Dedifferentiated amniotic fluid mesenchymal stem cell (primary cell): ENCODE results near the gene SYTL3.
A peak's percentile ranks its signal among the peaks of the same experiment; 100 is the strongest.
"Not testable (repeated sequence)": the region's sequence is repeated elsewhere in the genome, so short reads cannot be mapped to it uniquely, and the experiment has no call there.

Experiments used
- DNase-seq: peaks from one replicate; pipeline ENCODE4 v3.0.0-alpha.2; 2016; ENCODE audit errors: extremely low spot score

The SYTL3 gene

GRCh38 chr6:158649289-158650143 is at the start of gene SYTL3:
SYTL3 (plus strand) TSS chr6:158650054; CDS start chr6:158663269, 13,215 bp downstream.
- no peak for DNase-seq

GRCh38 chr6:158603261-158604047 is 46.4 kb upstream of the SYTL3 start:
- no peak for DNase-seq

DNA sequence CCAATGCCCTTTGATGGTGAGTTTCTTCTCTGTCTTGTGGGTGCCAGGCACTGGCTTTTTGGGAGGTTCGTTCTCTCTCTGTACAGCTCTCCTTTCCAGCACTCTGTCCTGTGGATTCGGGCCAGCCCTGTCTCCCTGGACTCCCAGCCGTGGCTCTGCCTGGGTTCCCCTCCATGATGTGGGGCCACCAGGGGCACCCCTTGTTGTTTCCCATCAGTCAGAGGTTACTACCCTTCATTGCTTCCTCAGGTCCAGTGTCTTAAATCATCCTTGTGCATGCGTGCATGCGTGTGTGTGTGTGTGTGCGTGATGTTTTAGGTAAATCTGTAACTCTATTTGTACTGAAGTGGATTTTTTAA is 45.8 kb upstream of the SYTL3 start:
- DNase-seq, result no peak

- DNase-seq, result peak; percentile 68
Observed at GRCh38 chr6:158605266-158605878, 44.5 kb upstream of the SYTL3 start.

- not testable (repeated sequence) for DNase-seq
Observed at GRCh38 chr6:158606011-158606410, 43.8 kb upstream of the SYTL3 start.

- no peak for DNase-seq
Observed at GRCh38 chr6:158606935-158607334, 42.9 kb upstream of the SYTL3 start.

DNA sequence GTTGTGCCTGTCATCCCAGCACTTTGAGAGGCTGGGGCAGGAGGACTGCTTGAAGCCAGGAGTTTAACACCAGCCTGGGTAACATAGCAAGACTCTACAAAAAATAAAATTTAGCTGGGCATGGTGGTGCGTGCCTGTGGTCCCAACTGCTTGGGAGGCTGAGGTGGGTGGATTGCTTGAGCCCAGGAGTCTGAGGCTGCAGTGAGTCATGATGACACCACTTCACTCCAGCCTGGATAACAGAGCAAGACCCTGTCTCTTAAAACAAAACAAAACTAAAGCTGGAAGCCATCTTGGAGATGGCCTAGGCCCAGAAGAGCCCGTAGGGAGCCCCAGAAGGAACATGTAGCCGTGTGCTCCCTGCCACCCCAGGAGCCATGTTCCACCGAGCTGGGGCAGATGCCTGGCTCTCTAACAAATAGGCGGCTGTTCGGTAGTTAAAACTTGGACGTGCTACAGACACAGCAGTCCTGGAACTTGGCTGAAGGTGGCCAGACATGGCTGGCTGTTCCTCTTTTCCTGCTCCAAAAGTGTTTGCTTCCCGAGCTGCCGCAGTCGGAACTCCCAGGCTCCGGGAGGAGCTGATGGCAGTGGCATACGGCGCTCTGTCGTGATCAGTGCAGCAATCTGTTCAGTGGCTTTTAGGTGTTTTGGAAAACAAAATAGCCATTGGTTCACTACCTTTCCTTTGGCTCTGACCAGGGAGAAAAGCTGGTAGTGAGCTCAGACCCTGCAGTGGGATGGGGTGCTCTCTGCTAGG is 42.3 kb upstream of the SYTL3 start:
- no peak for DNase-seq

- no peak for DNase-seq
Observed at GRCh38 chr6:158608221-158608620, 41.6 kb upstream of the SYTL3 start.

DNA sequence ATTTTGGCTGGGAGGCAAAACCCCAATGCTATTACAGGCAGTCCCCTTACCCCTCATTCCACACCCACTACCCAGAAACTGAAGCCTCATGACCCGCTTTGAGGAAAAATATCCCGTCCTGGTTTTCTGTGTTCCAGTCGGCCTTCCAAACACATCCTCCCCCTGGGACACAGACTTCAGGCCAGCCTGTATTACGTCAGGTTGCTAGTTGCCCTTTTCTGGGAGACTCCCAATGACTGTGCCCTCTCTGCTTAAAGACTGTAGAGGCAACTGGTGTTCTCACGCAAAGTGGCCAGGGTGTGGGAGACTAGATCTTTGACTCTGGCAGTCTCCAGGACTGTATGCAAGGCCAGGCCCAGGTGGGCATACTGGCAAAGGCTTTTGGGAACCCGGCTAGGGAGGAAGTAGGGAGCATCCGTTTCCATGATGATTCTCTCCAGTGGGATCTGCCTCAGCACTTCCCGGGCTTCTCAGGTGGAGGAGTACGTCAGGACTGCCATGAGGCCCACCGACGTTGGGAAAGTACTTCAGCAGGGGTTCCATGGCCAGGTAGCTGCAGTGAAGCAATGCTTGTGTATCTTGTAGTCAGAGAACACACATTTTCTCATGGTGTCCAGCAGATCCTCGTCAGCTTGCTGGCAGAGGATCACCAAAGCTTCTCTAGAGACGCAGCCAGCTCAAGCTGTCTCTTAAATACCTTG is 40.2 kb upstream of the SYTL3 start:
- DNase-seq, result no peak

- DNase-seq, result no peak
Observed at GRCh38 chr6:158610319-158610968, 39.4 kb upstream of the SYTL3 start.

- DNase-seq, result no peak
Observed at GRCh38 chr6:158611039-158611438, 38.8 kb upstream of the SYTL3 start.

DNA sequence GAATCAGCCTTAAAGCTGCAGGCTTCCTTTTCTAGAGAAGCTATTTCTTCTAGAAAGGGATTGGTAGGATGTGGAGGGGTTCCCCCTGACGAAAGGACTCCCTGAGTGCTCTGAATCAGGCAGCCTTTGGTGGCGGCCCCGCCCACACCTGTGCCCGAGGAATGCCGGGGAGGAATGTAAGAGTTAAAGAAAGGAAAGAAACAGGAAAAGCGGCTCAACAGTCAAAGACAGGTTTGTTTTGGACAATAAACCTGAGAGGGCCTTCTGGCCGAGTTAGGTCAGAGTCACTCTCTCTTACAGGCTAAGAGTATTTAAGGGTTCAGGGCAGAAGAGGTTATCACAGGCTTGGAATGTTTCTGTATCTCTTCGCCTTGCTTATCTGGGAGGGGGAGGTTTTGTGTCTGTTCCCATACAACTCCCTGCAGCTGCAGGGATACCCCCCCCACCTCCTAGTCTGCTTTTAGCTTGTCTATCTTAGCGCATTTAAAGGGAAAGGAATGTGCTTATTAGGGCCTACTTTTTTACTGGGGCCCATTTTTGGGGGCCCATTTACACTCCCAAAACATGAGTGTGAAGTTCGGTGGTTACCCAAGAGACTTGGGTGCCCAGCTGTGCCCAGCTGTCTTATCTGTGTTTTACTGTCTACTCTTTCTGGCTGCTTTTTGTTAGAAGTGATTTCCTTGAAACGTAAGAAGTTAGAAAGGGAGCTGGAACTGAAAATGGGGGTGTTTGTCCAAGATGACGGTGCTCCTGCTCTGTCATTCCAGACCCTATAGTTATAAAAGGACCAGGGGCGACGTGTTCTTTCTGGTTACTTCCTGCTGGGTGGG is 38.1 kb upstream of the SYTL3 start:
- no peak for DNase-seq

GRCh38 chr6:158614606-158615005 is 35.2 kb upstream of the SYTL3 start:
- DNase-seq, result not testable (repeated sequence)

DNA sequence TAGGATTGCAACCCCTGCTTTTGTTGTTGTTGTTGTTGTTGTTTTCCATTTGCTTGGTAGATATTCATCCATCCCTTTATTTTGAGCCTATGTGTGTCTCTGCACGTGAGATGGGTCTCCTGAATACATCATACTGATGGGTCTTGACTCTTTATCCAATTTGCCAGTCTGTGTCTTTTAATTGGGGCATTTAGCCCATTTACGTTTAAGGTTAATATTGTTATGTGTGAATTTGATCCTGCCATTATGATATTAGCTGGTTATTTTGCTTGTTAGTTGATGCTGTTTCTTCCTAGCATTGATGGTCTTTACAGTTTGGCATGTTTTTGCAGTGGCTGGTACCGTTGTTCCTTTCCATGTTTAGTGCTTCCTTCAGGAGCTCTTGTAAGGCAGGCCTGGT is 31.6 kb upstream of the SYTL3 start:
- not testable (repeated sequence) for DNase-seq

DNA sequence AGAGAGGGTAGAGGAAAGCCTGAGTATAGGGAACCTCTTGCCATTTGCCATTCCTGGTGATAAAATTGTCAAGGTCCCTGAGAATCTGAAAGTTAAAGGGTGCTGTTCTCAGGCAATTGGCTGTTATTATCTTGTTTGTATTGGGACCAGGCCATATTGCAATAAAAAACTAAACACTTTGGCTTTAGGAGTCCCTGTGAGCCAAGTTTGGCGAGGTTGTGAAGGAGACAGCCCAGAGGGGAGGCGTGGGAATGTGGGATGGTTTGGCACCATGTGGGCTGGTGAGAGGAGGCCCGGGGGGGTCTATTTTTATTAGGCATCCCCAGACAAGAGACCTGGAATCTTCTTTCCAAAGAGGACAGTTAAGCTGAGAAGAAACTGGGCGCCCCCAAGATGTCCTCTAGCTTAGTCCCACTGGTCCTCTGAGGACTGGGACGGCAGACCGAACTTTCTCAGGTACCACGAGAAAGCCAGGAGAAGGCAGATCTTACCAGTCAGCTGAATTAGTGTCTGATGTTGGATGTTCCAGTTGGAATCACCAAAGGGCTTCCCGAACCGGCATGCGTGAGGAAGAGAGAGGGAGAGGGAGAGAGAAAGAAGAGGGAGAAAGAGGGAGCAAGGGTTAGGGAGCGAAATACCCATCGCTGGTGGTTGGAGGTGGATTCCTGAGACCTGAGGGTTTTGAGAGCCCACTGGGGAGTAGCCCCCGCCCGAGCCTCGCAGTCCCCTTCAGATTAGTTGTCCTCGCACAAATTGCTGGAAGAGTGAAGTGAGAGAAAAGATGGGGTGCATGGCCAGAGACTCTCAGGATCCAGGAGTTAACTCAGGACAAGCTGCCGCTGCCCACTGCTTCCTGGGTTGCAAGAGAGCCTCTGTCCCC is 29.7 kb upstream of the SYTL3 start:
- DNase-seq, result no peak

- no peak for DNase-seq
Observed at GRCh38 chr6:158620963-158621693, 28.7 kb upstream of the SYTL3 start.

DNA sequence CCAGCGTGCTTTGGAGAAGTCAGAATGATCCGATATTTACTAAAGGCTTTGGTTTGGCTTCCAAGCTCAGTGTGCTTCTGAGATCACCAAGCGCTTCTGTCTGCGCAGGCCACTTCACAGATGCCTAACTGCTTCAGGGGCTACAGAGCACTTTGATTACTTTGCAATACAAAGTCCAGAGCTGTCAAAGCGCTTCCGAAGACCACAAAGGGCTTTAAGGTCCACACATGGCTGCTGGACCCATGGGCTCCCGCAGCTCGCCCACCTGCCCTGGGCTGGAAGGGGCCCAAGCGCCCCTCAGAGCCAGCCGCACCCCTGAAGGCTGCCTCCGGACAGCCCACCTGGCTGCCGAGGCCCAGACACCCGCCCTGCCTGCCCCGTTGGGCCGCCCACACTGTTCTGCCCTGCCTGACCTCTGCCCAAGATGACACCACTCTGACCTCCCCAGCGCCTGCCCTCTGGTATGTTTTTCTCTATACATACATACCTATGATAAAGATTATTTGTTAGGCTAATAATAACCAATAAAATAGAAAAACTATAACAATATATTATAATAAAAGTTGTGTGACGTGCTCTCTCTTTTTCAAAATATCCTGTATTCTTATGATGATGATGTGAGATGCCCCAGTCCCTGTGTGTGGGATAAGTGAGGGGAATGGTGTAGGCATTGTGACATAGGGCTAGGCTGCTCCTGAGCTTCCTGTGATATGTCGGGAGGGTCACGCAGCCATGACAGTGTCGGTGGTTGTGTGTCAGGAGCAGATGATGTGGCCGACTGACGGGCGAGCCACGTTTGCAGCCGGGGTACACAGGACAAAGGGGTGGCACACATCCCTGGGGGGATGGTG is 27.9 kb upstream of the SYTL3 start:
- no peak for DNase-seq
